Breast epithelium (tissue), 3 donors: ENCODE results near the gene NEUROD6.

ENCODE experiments used
- CTCF ChIP-seq, 3 donors: fragments of 450-650 bp; IDR thresholded peaks; one replicate each; pipeline ENCODE4 v1.5.1; 2016 to 2017; ENCODE audit warnings: antibody characterized with exemption in 3 of 3, mild to moderate bottlenecking in 3 of 3, moderate library complexity in 3 of 3
- POLR2A ChIP-seq: fragments of 450-650 bp; IDR thresholded peaks from one replicate; pipeline ENCODE4 v1.6.1; 2016; ENCODE audit warnings: antibody characterized with exemption, mild to moderate bottlenecking, moderate library complexity
- POLR2AphosphoS5 ChIP-seq, 3 donors: sonication (generic); formaldehyde crosslinking; IDR thresholded peaks; one replicate each; pipeline ENCODE4 v1.6.1; 2017; ENCODE audit warnings: antibody characterized with exemption in 3 of 3

DNA sequence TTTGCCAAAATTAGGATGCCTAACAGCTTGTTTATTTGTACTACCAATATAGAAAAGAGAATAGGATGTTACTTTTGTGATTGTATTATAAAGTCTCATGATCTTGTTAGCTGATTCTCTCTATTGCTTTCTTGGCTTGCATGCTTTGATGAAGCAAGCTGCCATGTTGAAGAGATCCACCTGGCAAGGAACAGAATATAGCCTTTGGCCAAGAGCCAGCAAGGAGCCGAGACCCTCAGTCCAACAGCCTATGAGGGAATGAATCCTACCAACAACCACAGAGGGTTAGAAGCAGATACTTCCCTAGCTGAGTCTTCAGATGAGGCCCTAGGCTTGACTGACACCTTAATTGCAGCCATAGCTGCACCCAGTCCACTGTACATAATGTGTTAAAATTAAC, 41.2 kb downstream of the NEUROD6 start:
- TF ChIP-seq POLR2A (no peak), CTCF (IDR thresholded peaks at IDR 0.05) (no peak), POLR2AphosphoS5 (IDR thresholded peaks at IDR 0.05) (no peak)
